GM12865 (cell line): Measurements from ENCODE around the gene ITGA6.
"Not testable (repeated sequence)": the region's sequence is repeated elsewhere in the genome, so short reads cannot be mapped to it uniquely, and the experiment has no call there.

ENCODE experiments used
- DNase-seq: peaks from one replicate; pipeline ENCODE4 v3.0.0; 2010; ENCODE audit warnings: low read depth
- H3K4me3 ChIP-seq: 2 replicates; pipeline ENCODE4 v1.5.1; 2011; ENCODE audit warnings: mild to moderate bottlenecking, low read depth, low read length, control low read depth
- CTCF ChIP-seq: IDR thresholded peaks from 2 replicates; pipeline ENCODE4 v1.5.1; 2011; ENCODE audit warnings: low read length, control low read depth, low read depth, inconsistent platforms; ENCODE audit not compliant: insufficient read depth; ENCODE audit errors: missing control alignments

ITGA6 gene

GRCh38 chr2:172513935-172514586, 86.7 kb downstream of the ITGA6 start:
- H3K4me3 ChIP-seq = no peak overlapping the region
- no peak for DNase-seq
- TF ChIP-seq CTCF = no peak

- no peak for DNase-seq
Measured at GRCh38 chr2:172516299-172516698, 88.9 kb downstream of the ITGA6 start.

GRCh38 chr2:172518995-172519394, 91.6 kb downstream of the ITGA6 start:
- no peak for DNase-seq
- H3K4me3 ChIP-seq = no peak overlapping the region
- no peak for TF ChIP-seq CTCF

More at GRCh38 chr2:172516299-172516698, 88.9 kb downstream of the ITGA6 start:
- no peak for TF ChIP-seq CTCF
- no peak overlapping the region for H3K4me3 ChIP-seq

GRCh38 chr2:172525601-172526000, 98.2 kb downstream of the ITGA6 start:
- TF ChIP-seq CTCF = no peak
- H3K4me3 ChIP-seq = no peak overlapping the region
- DNase-seq = no peak

- no peak for TF ChIP-seq CTCF
- DNase-seq = no peak
Measured at GRCh38 chr2:172531309-172531708, 103.9 kb downstream of the ITGA6 start.

GRCh38 chr2:172532461-172532860, 105.1 kb downstream of the ITGA6 start:
- DNase-seq, H3K4me3 ChIP-seq: not testable (repeated sequence)

More at GRCh38 chr2:172531309-172531708, 103.9 kb downstream of the ITGA6 start:
- no peak overlapping the region for H3K4me3 ChIP-seq

GRCh38 chr2:172533687-172534086, 106.3 kb downstream of the ITGA6 start:
- no peak for DNase-seq
- no peak for TF ChIP-seq CTCF
- H3K4me3 ChIP-seq = no peak overlapping the region
